Measurements from ENCODE around the gene ZNRF2.

DNA sequence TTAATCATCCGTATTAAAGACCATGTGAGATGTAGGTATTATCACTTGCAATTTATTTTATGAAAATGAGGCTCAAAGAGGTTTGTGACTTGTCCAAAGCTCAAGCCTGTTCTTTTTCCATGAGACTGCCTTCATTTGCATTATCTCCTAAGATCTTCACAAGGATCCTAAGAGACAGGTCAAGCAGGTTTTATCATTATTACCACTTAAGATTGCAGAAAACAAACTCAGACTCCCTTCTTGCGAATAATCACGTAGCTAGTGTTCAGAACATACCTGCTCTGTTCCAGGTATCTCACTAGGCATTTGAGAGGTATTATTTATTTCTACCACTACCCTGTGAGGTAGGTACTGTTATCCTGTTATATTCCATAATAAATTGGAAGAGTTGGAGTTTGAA is 64.8 kb downstream of the ZNRF2 start:
- no peak for TF ChIP-seq CTCF (IDR thresholded peaks at IDR 0.05)
- no peak for TF ChIP-seq EP300 (IDR thresholded peaks at IDR 0.05; ENCODE audit: low read depth)
- no peak for TF ChIP-seq POLR2A (IDR thresholded peaks at IDR 0.05)
- TF ChIP-seq POLR2AphosphoS5 (IDR thresholded peaks at IDR 0.05), result no peak

All from transverse colon (tissue), 4 donors.